Hepatocyte (in vitro differentiated cells): ENCODE measurements around the gene S100A16.
"Not testable (repeated sequence)": the region's sequence is repeated elsewhere in the genome, so short reads cannot be mapped to it uniquely, and the experiment has no call there.

Source experiments
- CTCF ChIP-seq: fragments of 200-600 bp; sonication (generic); IDR thresholded peaks from 2 replicates; pipeline ENCODE4 v1.5.1; 2016; ENCODE audit warnings: antibody characterized with exemption, mild to moderate bottlenecking; ENCODE audit not compliant: poor library complexity
- EZH2 ChIP-seq: fragments of 200-600 bp; sonication (generic); IDR thresholded peaks from 2 replicates; pipeline ENCODE4 v1.6.1; 2016; ENCODE audit warnings: antibody characterized with exemption, mild to moderate bottlenecking, borderline replicate concordance
- EZH2phosphoT487 ChIP-seq: fragments of 200-600 bp; sonication (generic); IDR thresholded peaks from one replicate; pipeline ENCODE4 v1.6.1; 2018; ENCODE audit warnings: antibody characterized with exemption, mild to moderate bottlenecking, low read depth, moderate library complexity; ENCODE audit not compliant: unreplicated experiment, severe bottlenecking

DNA sequence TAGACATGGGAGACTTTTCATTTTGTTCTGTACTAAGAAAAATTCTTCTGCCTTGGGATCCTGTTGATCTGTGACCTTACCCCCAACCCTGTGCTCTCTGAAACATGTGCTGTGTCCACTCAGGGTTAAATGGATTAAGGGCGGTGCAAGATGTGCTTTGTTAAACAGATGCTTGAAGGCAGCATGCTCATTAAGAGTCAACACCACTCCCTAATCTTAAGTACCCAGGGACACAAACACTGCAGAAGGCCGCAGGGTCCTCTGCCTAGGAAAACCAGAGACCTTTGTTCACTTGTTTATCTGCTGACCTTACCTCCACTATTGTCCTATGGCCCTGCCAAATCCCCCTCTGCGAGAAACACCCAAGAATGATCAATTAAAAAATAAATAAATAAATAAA is 29.4 kb downstream of the S100A16 start:
- TF ChIP-seq CTCF, EZH2, EZH2phosphoT487: not testable (repeated sequence)
